Stimulated activated CD4-positive, alpha-beta T cell treated with anti-CD3 and anti-CD28 coated beads, Interleukin-4, amount 100 ng/mL, for 24 hours (primary cell): ENCODE data around the gene MYH11.
"Not testable (repeated sequence)": the region's sequence is repeated elsewhere in the genome, so short reads cannot be mapped to it uniquely, and the experiment has no call there.

Experiments used
- DNase-seq: peaks from one replicate; pipeline ENCODE4 v3.0.0-alpha.2; 2020

MYH11 gene

DNA sequence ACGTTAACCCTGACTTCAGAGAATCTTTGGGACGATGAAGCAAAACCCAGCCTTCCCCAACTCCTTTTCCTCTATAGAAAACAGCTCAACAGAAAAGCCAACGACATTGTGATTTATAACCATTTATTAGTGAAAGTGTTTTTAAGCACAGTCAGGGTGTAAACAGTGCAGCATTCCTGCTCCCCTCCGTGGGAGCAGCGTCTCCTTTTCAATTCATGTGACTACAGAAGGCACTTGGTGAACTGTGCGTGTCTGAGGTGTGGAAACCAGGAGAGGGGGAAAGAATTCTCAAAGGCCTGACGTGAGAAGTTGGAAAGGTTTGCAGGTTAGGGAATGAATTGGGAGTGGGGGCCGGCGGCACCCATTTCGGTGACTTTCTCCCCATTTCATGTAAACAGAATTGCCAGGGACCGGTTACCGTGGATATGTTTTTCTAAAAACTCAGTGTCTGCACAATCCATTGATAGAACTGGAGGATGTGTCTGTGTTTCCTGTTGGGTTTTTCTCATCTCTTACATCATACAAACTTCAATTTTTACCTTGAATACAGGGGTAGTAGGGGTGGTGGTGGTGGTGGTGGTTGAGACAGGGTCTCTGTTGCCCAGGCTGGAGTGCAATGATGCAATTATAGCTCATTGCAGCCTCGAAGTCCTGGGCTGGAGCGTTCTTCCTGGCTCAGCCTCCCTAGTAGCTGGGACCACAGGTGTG lies 153.6 kb downstream of the MYH11 start:
- no peak for DNase-seq

DNA sequence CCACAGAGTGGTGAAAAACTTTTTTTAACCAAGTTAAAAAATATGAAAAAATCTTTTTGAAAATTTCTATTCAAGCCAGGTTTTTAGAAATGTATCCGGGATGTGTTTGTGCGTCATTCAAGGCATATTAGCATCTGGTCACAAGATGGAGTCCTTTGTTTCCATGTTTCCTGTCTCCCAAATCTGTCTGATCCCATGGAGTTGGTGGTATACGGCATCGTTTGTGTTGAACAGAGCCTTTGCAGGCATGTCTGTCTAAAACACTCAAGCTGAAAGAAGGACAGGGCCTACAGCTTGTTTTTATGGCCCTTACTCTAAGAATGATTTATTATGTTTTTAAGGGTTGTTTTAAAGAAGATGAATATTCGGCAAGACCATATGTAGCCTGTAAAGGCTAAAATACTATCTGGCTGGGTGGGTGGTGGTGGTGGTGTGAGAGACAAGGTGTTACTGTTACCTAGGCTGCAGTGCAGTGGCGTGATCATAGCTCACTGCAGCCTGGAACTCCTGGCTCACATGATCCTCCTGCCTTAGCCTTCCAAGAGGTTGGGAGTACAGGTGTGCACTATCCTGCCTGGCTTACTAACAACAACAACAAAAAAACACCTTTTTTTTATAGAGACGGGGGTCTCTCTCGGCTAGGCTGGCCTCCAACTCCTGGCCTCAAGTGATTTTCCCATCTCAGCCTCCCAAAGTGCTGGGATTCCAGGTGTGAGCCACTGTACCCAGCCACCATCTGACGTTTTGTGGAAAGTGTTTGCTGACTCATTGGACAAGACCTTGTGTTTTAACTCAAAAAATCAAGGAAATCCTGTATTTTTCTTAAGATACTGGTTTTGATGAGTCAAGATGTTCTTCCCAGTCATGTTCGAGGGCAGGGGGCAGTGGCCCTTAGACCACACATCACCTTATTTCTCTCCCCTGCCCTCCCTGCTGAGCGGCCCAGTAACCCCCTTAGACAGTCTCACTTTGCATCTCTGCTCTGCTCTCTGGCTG lies 154.6 kb downstream of the MYH11 start:
- DNase-seq = no peak

DNA sequence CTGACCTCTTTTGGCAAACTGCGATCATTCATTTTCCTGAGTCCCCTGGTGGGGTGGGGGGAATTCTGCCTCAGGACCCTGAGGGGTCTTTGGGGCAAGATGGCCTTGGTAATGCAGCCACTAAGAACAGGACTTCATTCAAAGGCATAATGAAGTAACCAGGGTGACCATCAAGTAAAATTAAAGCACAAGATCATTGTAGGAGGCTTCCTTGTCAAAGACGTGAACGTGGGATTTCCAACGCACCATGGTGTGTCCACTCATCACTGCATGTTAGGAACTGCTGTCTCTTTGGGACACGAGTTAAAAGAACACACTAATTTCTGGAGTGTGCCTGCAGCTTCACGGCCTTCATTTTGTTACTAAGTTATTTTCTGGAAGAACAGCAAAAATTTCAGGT lies 155.5 kb downstream of the MYH11 start:
- no peak for DNase-seq

DNA sequence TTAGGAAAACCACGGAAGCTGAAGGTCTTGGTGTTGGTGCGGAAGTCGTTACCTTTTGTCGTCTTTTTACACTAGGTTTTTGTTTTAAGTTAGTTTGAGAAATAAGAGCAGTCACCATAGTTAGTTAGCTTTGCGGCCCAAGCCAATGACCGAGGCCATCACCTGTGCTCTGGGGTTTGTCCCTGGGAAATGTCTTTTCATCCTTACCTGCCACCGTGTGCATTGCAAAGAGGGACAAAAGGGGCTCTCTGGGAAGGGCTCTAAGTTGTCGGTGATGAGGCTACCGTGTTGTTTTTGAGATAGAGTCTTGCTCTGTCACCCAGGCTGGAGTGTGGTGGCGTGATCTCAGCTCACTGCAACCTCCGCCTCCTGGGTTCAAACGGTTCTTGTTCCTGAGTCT lies 157.0 kb downstream of the MYH11 start:
- DNase-seq = no peak

DNA sequence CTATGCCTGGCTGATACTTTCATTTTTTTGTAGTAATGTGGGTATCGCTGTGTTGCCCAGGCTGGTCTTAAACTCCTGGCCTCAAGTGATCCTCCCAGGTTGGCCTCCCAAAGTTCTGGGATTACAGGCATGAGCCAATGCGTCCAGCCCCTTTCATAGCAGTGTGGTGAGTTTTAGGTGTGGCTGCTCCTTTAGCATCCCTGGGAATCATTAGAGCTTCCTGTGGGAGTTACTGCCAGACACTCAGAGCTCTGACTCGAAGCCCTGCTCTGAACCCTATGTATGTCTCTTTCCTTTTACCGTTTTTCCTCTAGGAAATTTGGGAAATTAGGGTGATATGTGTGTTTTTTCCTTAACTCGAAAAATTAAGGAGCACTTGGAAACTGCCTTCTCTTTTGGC lies 162.3 kb downstream of the MYH11 start:
- no peak for DNase-seq

DNA sequence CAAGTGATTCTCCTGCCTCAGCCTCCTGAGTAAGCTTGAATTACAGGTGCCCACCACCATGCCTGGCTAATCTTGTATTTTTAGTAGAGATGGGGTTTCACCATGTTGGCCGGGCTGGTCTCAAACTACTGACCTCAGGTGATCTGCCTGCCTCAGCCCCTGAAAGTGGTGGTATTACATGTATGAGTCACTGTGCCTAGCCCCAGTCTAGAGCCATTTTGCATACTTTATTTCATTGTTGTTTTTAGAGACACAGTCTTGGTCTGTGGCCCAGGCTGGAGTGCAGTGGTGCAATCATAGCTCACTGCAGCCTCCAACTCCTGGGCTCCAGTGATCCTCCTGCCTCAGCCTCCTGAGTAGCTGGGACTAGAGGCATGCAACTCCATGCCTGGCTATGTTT lies 164.3 kb downstream of the MYH11 start:
- not testable (repeated sequence) for DNase-seq

DNA sequence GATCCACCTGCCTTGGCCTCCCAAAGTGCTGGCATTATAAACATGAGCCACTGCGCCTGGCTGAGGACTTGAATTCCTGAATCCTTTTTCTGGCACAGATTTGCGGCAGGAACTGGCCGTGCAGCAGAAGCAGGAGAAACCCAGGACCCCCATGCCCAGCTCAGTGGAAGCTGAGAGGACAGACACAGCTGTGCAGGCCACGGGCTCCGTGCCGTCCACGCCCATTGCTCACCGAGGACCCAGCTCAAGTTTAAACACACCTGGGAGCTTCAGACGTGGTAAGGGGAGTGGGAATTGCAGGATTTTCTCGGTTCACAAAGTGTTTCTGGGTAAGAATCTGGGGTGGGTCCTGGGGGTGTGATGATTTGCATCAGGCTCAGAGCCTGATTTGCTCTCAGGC lies 165.8 kb downstream of the MYH11 start:
- no peak for DNase-seq

DNA sequence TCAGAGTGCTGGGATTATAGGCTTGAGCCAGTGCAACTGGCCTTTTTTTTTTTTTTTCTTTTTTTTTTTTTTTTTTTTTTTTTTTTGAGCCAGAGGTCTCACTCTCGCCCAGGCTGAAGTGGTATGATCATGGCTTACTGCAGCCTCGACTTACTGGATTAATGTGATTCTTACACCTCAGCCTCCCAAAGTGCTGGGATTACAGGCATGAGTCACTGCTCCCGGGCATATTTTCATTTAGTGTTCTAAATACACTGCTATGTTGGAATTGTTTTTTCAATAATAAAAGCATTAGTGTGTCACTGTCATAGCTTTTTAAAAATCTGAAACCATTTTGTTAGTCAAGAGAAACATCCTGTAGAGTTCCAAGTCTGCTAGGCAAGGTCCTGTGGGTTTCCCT lies 166.5 kb downstream of the MYH11 start:
- no peak for DNase-seq

DNA sequence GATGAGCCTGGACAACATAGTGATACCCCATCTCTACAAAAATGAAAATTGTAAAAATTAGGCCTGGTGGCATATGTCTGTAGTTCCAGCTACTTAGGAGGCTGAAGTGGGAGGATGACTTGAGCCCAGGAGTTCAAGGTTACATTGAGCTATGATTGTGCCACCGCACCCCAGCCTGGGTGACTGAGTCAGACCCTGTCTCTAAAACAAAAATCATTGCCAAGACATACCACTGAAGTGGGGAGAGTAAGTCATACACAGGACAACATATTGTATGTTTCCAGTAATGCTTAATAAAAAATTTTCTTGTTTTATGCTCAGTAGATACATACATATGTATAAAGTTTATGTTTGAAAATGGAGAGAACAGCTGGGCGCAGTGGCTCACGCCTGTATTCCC lies 167.5 kb downstream of the MYH11 start:
- DNase-seq = no peak

GRCh38 chr16:15686287-15686686 lies 170.5 kb downstream of the MYH11 start:
- no peak for DNase-seq

- peak; percentile 57 for DNase-seq
Measured at GRCh38 chr16:15682105-15682570, 174.7 kb downstream of the MYH11 start.

- no peak for DNase-seq
Measured at GRCh38 chr16:15677447-15677846, 179.4 kb downstream of the MYH11 start.

DNA sequence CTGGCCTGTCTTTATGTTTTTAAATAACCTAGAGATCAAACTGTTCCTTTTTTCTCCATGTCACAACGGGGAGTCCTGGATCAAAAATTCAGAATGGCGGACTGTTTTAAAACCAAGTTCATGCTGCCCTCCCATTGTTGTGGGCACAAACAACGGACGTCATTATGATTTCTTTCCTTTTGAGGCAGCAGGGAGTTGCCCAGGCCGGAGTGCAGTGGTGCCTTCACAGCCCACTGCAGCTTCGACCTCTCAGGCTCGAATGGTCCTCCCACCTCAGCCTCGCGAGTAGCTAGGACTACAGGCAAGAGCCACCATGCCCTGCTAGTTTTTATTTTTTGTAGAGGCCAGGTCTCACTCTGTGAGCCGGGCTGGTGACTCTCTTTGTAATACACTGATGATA lies 180.3 kb downstream of the MYH11 start:
- no peak for DNase-seq

DNA sequence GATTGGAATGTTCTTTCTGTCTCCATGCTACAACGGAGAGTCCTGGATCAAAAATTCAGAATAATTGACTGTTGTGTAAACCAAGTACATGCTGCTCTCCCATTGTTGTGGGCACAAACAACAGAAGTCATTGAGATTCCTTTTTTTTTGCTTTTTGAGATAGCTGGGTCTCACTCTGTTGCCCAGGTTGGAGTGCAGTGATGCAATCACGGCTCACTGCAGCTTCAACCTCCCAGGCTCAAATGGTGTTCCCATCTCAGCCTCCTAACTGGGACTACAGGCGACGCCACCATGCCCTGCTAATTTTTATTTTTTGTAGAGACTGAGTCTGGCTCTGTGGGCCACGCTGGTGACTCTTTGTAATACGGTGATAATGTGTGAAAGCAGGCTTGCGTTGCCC lies 182.3 kb downstream of the MYH11 start:
- no peak for DNase-seq

- peak; percentile 56 for DNase-seq
Measured at GRCh38 chr16:15672514-15673167, 184.2 kb downstream of the MYH11 start.

GRCh38 chr16:15672127-15672513 lies 184.7 kb downstream of the MYH11 start:
- not testable (repeated sequence) for DNase-seq

- DNase-seq = no peak
Measured at GRCh38 chr16:15671530-15672117, 185.2 kb downstream of the MYH11 start.

GRCh38 chr16:15667091-15667742 lies 189.6 kb downstream of the MYH11 start:
- DNase-seq = no peak

DNA sequence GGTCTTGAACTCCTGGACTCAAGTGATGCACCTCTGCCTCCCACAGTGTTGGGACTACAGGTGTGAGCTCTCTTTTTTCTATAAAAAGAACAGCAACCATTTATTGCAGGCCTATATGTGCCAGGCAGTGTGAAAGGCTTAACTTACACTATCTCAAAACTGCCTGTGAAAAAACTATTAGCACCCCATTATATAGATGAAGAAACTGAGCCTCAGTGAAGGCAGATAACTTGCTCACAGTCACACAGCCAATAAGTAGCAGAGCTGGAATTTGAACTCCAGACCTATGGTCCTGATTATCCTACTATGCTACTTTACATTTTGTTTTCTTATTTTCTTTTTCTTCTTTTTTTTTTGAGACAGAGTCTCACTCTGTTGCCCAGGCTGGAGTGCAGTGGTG lies 191.7 kb downstream of the MYH11 start:
- no peak for DNase-seq

DNA sequence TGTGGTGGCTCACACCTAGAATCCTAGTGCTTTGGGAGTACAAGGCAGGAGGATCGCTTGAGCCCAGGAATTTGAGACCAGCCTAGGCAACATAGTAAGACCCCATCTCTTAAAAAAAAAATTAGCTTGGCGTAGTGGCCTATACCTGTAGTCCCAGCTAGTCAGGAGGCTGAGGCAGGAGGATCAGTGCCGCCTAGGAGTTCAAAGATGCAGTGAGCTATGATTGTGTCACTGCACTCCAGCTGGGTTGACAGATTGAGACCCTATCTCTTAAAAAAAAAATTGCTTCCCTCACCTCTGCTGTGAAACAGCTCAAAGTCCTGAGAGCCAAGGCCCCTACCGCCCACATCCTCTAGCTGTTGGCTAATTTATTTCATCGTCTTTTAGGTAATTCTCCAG lies 196.6 kb downstream of the MYH11 start:
- DNase-seq = no peak

DNA sequence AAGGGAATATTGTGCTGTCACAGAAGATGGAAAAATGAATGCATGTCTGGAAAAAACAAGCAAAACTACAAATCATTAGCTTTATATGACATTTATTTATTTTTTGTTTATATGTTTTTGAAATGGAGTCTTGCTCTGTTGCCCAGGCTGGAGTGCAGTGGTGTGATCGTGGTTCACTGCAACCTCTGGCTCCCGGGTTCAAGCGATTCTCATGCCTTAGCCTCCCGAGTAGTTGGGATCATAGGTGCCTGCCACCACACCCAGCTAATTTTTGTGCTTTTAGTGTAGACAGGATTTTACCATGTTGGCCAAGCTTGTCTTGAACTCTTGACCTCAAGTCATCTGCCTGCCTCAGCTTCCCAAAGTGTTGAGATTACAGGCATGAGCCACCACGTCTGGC lies 198.3 kb downstream of the MYH11 start:
- no peak for DNase-seq

DNA sequence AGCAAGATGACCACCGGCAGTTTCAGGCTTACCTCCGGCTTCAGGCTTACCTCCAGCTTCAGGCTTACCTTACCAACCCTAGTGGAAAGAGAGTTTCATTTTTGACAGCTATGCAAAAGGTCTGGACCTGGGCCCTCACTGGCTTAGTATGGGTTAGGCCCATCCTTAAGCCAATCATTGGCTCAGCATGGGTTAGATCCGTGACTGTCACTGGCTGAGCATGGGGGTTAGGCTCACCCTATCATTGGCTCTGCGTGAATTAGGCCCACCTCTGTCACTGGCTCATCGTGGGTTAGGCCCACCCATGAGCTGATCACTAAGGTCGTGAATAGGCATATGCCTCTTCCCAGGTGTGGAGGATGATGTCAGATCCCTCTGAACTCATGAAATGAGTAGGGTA lies 198.7 kb downstream of the MYH11 start:
- DNase-seq = no peak

DNA sequence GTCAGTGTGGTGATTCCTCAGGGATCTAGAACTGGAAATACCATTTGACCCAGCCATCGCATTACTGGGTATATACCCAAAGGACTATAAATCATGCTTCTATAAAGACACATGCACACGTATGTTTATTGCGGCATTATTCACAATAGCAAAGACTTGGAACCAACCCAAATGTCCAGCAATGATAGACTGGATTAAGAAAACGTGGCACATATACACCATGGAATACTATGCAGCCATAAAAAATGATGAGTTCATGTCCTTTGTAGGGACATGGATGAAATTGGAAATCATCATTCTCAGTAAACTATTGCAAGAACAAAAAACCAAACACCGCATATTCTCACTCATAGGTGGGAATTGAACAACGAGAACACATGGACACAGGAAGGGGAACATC lies 201.3 kb downstream of the MYH11 start:
- DNase-seq = not testable (repeated sequence)
